NT2/D1 (cell line): ENCODE measurements around the gene SCGB1D1.

Experiments
- SUZ12 ChIP-seq: IDR thresholded peaks from 2 replicates; pipeline ENCODE4 v1.6.1; 2011; ENCODE audit not compliant: insufficient read length, insufficient read depth; ENCODE audit errors: extremely low read depth
- YY1 ChIP-seq: IDR thresholded peaks from 2 replicates; pipeline ENCODE4 v1.6.1; 2011; ENCODE audit not compliant: insufficient read length, insufficient read depth
- ZNF274 ChIP-seq: IDR thresholded peaks from 2 replicates; pipeline ENCODE4 v1.6.1; 2011; ENCODE audit warnings: mild to moderate bottlenecking, low read depth, low read length

DNA sequence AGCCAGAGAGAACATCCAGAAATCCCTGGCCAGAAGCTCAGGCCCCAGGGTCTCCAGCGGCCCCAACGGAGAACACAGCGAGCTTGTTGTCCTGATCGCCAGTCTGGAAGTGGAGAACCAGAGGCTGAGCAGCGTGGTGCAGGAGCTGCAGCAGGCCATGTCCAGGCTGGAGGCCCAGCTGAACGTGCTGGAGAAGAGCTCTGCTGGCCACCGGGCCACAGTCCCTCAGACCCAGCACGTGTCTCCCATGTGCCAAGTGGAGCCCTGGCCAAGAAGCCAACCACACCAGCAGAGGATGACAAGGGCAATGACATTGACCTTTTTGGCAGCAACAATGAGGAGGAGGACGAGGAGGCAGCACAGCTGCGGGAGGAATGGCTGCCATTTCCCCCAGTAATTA is 20.6 kb upstream of the SCGB1D1 start:
- TF ChIP-seq SUZ12 (no peak), ZNF274 (no peak), YY1 (no peak)
